Measurements from ENCODE around the gene PLPPR3. TPM values are rescaled to one million over a fixed set of nuclear protein-coding genes. Genes with fewer than 3 reads are reported as not detected.

PLPPR3 gene
- total and polyA plus RNA-seq, 9 of the 15 experiments (the other 6 are each of a cell fraction or from before 2014, with no cell fraction given), result 0.01 to 48.2 (median 8.6) TPM

- Histone ChIP-seq H3K36me3 (ENCODE audit: control insufficient read depth, insufficient read depth, low read length) (no peaks in the 10 kb centered on the region), H4K20me1 (replicated peaks; ENCODE audit: control insufficient read depth, insufficient read depth, low read length) (no peaks in the 10 kb centered on the region), H3K9me1 (ENCODE audit: control insufficient read depth, insufficient read depth, low read length) (no peaks in the 10 kb centered on the region), H2AFZ (ENCODE audit: low read depth, low read length) (no peak overlapping the region), H3K4me3 (no peak overlapping the region), H3K9ac (ENCODE audit: insufficient read depth in 1 of 2, low read depth in 2 of 2, low read length in 2 of 2) (no peak overlapping the region; a peak in 1 of 4 replicates), H3K9me3 (replicated peaks; ENCODE audit: control insufficient read depth, insufficient read depth, low read depth, low read length) (no peaks in the 10 kb centered on the region), H3K4me1 (replicated peaks in 1 of 2; ENCODE audit: control insufficient read depth in 2 of 2, insufficient read depth in 2 of 2, low read length in 2 of 2) (peaks cover 0 to 21% of the 10 kb centered on the region in 2 experiments; a peak in 3 of 5 replicates), H3K79me2 (ENCODE audit: control insufficient read depth, insufficient read depth, low read length) (no peaks in the 10 kb centered on the region), H3K27ac (ENCODE audit: extremely low read depth, low read depth, low read length) (no peak overlapping the region), H3K27me3 (ENCODE audit: control insufficient read depth in 2 of 2, insufficient read depth in 2 of 2, low read length in 2 of 2) (no peaks in the 10 kb centered on the region), H3K4me2 (ENCODE audit: insufficient read depth, low read length) (no peak overlapping the region)
- in situ Hi-C loops (cut with MboI), result loop anchor here (5.0 to 25.0 kb wide), 3 partner anchors 92 to 472 kb away; partner anchors contain the start of genes ATP5F1D, CBARP, CFD and MIDN
- intact Hi-C loops (cut with micrococcal nuclease), result no loop called here
- POLR2A ChIA-PET, result no interaction called here
- no peak for FAIRE-seq
- WGBS (ENCODE audit: insufficient coverage, low coverage, missing lambda C conversion rate), result 52% methylated on average over 7 of the region's 7 CpGs
- no peak for DNase-seq (ENCODE audit: extremely low read depth in 1 of 4, low spot score in 3 of 4)
- TF ChIP-seq ZNF740 (CRISPR knock-in tag; IDR thresholded peaks at IDR 0.05) (0 out of 2 replicates have a peak, but pooled peaks have one; percentile 34), ZNF740 (tag; IDR thresholded peaks at IDR 0.05) (no peak), FOXJ2 (tag; IDR thresholded peaks at IDR 0.05) (no peak), PML (IDR thresholded peaks at IDR 0.05; ENCODE audit: low read length) (no peak), ZBTB7A (IDR thresholded peaks at IDR 0.05; ENCODE audit: borderline replicate concordance, control insufficient read depth, low read depth, low read length) (peak; percentile 21; the same call in 1 of the 2 replicates), ARHGAP35 (IDR thresholded peaks at IDR 0.05; ENCODE audit: partially characterized antibody) (peak; percentile 87), ZFP36 (IDR thresholded peaks at IDR 0.05; ENCODE audit: low read depth, low read length, partially characterized antibody) (peak; percentile 92), DLX4 (CRISPR knock-in tag; IDR thresholded peaks at IDR 0.05) (no peak), ZNF707 (CRISPR knock-in tag; conservative IDR thresholded peaks at IDR 0.05) (no peak)
- no peak for ATAC-seq
- BruUV-seq (replicated peaks), result no TSS peak
- CTCF ChIA-PET (ENCODE audit: low intra/inter-chr PET ratio), result no interaction called here
Observed at GRCh38 chr19:765179-765738, 56.5 kb downstream of the PLPPR3 start.

Measured in K562 (cell line).